HepG2 (cell line): ENCODE measurements around the gene ULBP2. TPM values are rescaled to one million over a fixed set of nuclear protein-coding genes. Genes with fewer than 3 reads are reported as not detected.

Experiments
- CBX1 ChIP-seq: IDR thresholded peaks from one replicate; pipeline ENCODE4 v1.6.1; 2016; ENCODE audit warnings: antibody characterized with exemption, low read depth
- HNF1A ChIP-seq, 2 experiments: sonication (generic) in 1 of 2; formaldehyde crosslinking in 1 of 2; IDR thresholded peaks; 2 replicates each; pipeline versions ENCODE4 v1.4.0 to v1.6.1; 2016 to 2020; ENCODE audit warnings: borderline replicate concordance in 1 of 2, low read depth in 1 of 2, mild to moderate bottlenecking in 1 of 2, missing genetic modification reagents in 1 of 2
- KIAA2018 ChIP-seq: sonication (generic); formaldehyde crosslinking; IDR thresholded peaks from 2 replicates; pipeline ENCODE4 v1.5.0; 2020; ENCODE audit warnings: mild to moderate bottlenecking, missing genetic modification reagents, borderline replicate concordance
- NFE2L1 ChIP-seq: sonication (generic); formaldehyde crosslinking; IDR thresholded peaks from 2 replicates; pipeline ENCODE4 v1.4.0; 2020; ENCODE audit warnings: missing genetic modification reagents, mild to moderate bottlenecking, borderline replicate concordance
- NR2F1 ChIP-seq, 2 experiments: fragments of 450-650 bp in 1 of 2; formaldehyde crosslinking in 1 of 2; IDR thresholded peaks; 2 replicates each; pipeline versions ENCODE4 v1.5.0 to v1.6.1; 2016 to 2020; ENCODE audit warnings: mild to moderate bottlenecking in 1 of 2, missing compliant biosample characterization in 1 of 2, missing genetic modification reagents in 1 of 2, moderate library complexity in 1 of 2
- NR2F6 ChIP-seq, 2 experiments: IDR thresholded peaks; 2 replicates each; pipeline ENCODE4 v1.6.1; 2016; ENCODE audit warnings: antibody characterized with exemption in 1 of 2, mild to moderate bottlenecking in 1 of 2
- SIX4 ChIP-seq: sonication (generic); formaldehyde crosslinking; IDR thresholded peaks from 2 replicates; pipeline ENCODE4 v1.4.0; 2020; ENCODE audit warnings: missing genetic modification reagents
- THYN1 ChIP-seq: sonication (generic); formaldehyde crosslinking; IDR thresholded peaks from 2 replicates; pipeline ENCODE4 v1.8.1; 2023; ENCODE audit warnings: low read depth, mild to moderate bottlenecking, moderate library complexity, missing genetic modification reagents, borderline replicate concordance
- ZNF350 ChIP-seq: sonication (generic); formaldehyde crosslinking; IDR thresholded peaks from 2 replicates; pipeline ENCODE4 v1.4.0; 2020; ENCODE audit warnings: mild to moderate bottlenecking, low read depth, missing genetic modification reagents, borderline replicate concordance
- polyA plus RNA-seq, 8 experiments: library from polyadenylated mRNA; depleted of rRNA in 3 of 8; stranded (reverse) in 7 of 8; unstranded in 1 of 8; fragments of >200 nt; fragmentation: Illumina TruSeq in 4 of 8; extraction: Trizol in 4 of 8; gene quantifications; 2 replicates each; pipeline versions ENCODE4 v1.2.1 to v1.2.3, GENCODE V29; 2011 to 2016; ENCODE audit warnings: low read depth in 4 of 8, missing spikeins in 1 of 8, mixed read lengths in 1 of 8; ENCODE audit not compliant: insufficient read depth in 1 of 8
- total RNA-seq, 5 experiments: library from RNA; depleted of rRNA; stranded (reverse); fragments of >200 nt; fragmentation: Illumina TruSeq; extraction: Trizol; gene quantifications; 2 replicates each; pipeline ENCODE4 v1.2.3, GENCODE V29; 2016; ENCODE audit warnings: low read depth in 1 of 5

Gene ULBP2
- total and polyA plus RNA-seq, 2 of the 13 experiments (the other 11 are each of a cell fraction or from before 2014, with no cell fraction given): not detected

GRCh38 chr6:149909701-149910470 lies 31.9 kb upstream of the ULBP2 start (continued):
- TF ChIP-seq NR2F6 (IDR thresholded peaks at IDR 0.05) (no peak), NR2F6 (CRISPR knock-in tag; IDR thresholded peaks at IDR 0.05) (no peak), CBX1 (no peak), THYN1 (CRISPR knock-in tag) (no peak), ZNF350 (CRISPR knock-in tag) (no peak), KIAA2018 (no peak), SIX4 (no peak), HNF1A (IDR thresholded peaks at IDR 0.05; ENCODE audit: low read depth) (no peak), HNF1A (CRISPR knock-in tag; IDR thresholded peaks at IDR 0.05; ENCODE audit: borderline replicate concordance) (no peak), NFE2L1 (CRISPR knock-in tag) (no peak), NR2F1 (CRISPR knock-in tag; IDR thresholded peaks at IDR 0.05) (no peak)
- TF ChIP-seq, all 625 proteins: peak for 0
